RPMI7951 (cell line): Measurements from ENCODE around the gene NRXN3. TPM values are rescaled to one million over a fixed set of nuclear protein-coding genes. Genes with fewer than 3 reads are reported as not detected.
"Not testable (repeated sequence)": the region's sequence is repeated elsewhere in the genome, so short reads cannot be mapped to it uniquely, and the experiment has no call there.

ENCODE experiments used
- DNase-seq: peaks from one replicate; pipeline ENCODE4 v3.0.0-alpha.2; 2012; ENCODE audit warnings: low read depth
- total RNA-seq: library from RNA; depleted of rRNA; stranded (reverse); fragments of >200 nt; shearing (Covaris generic); gene quantifications from 2 replicates; pipeline ENCODE4 v1.2.3, GENCODE V29; 2014

NRXN3 gene
- total RNA-seq, 1 experiment from 2014 or later: 0.24 TPM

GRCh38 chr14:78486081-78486480, 315.9 kb downstream of the NRXN3 start:
- DNase-seq: no peak

GRCh38 chr14:78486621-78487020, 316.4 kb downstream of the NRXN3 start:
- DNase-seq: no peak

GRCh38 chr14:78487573-78487972, 317.4 kb downstream of the NRXN3 start:
- DNase-seq: not testable (repeated sequence)

GRCh38 chr14:78488938-78489337, 318.8 kb downstream of the NRXN3 start:
- DNase-seq: no peak

GRCh38 chr14:78491048-78491447, 320.9 kb downstream of the NRXN3 start:
- DNase-seq: no peak

GRCh38 chr14:78498062-78498595, 328.0 kb downstream of the NRXN3 start:
- DNase-seq: no peak

GRCh38 chr14:78501909-78502308, 331.7 kb downstream of the NRXN3 start:
- DNase-seq: no peak

- no peak for DNase-seq
These were observed 337.9 kb downstream of the NRXN3 start for GRCh38 chr14:78508023-78508422.

- no peak for DNase-seq
These were observed 339.3 kb downstream of the NRXN3 start for GRCh38 chr14:78509516-78509915.

GRCh38 chr14:78512021-78512420, 341.8 kb downstream of the NRXN3 start:
- no peak for DNase-seq

GRCh38 chr14:78519863-78520262, 349.7 kb downstream of the NRXN3 start:
- DNase-seq: peak; percentile 7

- DNase-seq: no peak
These were observed 354.0 kb downstream of the NRXN3 start for GRCh38 chr14:78524196-78524595.

- DNase-seq: no peak
These were observed 354.6 kb downstream of the NRXN3 start for GRCh38 chr14:78524766-78525165.

GRCh38 chr14:78530078-78530477, 359.9 kb downstream of the NRXN3 start:
- DNase-seq: peak; percentile 2

GRCh38 chr14:78534141-78534540, 364.0 kb downstream of the NRXN3 start:
- no peak for DNase-seq

GRCh38 chr14:78535041-78535440, 364.9 kb downstream of the NRXN3 start:
- DNase-seq: no peak

- not testable (repeated sequence) for DNase-seq
These were observed 371.6 kb downstream of the NRXN3 start for GRCh38 chr14:78541788-78542187.

GRCh38 chr14:78543433-78543832, 373.3 kb downstream of the NRXN3 start:
- no peak for DNase-seq

GRCh38 chr14:78561074-78561473, 390.9 kb downstream of the NRXN3 start:
- DNase-seq: no peak

- DNase-seq: peak; percentile 45
These were observed 396.1 kb downstream of the NRXN3 start for GRCh38 chr14:78566026-78566858.

- no peak for DNase-seq
These were observed 396.6 kb downstream of the NRXN3 start for GRCh38 chr14:78566859-78567172.

- DNase-seq: peak; percentile 2
These were observed 397.2 kb downstream of the NRXN3 start for GRCh38 chr14:78567343-78567742.

- not testable (repeated sequence) for DNase-seq
These were observed 403.6 kb downstream of the NRXN3 start for GRCh38 chr14:78573736-78574135.
